H1 (cell line): ENCODE measurements around the gene UBE2F.

Source experiments
- EP300 ChIP-seq, 2 experiments: IDR thresholded peaks; 1 replicate in 1 of 2; 2 replicates in 1 of 2; pipeline ENCODE4 v1.6.1; 2011 to 2012; ENCODE audit warnings: low read depth in 2 of 2, low read length in 2 of 2, mild to moderate bottlenecking in 2 of 2, borderline replicate concordance in 1 of 2, inconsistent platforms in 1 of 2, moderate library complexity in 1 of 2
- EZH2 ChIP-seq: fragments of 200-600 bp; sonication (generic); IDR thresholded peaks from 2 replicates; pipeline ENCODE4 v1.7.1; 2012; ENCODE audit warnings: low read depth, mild to moderate bottlenecking, moderate library complexity, low read length, inconsistent platforms; ENCODE audit not compliant: severe bottlenecking
- FOSL1 ChIP-seq: IDR thresholded peaks from 2 replicates; pipeline ENCODE4 v1.6.1; 2011; ENCODE audit warnings: mild to moderate bottlenecking, low read depth, low read length, moderate library complexity; ENCODE audit not compliant: insufficient read depth
- HDAC6 ChIP-seq: IDR thresholded peaks from one replicate; pipeline ENCODE4 v1.7.1; 2012; ENCODE audit warnings: low read depth, mild to moderate bottlenecking, inconsistent platforms, low read length, moderate library complexity
- TAF1 ChIP-seq: IDR thresholded peaks from 2 replicates; pipeline ENCODE4 v1.6.1; 2011; ENCODE audit warnings: mild to moderate bottlenecking, low read depth, low read length
- ZNF274 ChIP-seq: IDR thresholded peaks from 2 replicates; pipeline ENCODE4 v1.7.0; 2012; ENCODE audit warnings: low read length, borderline replicate concordance; ENCODE audit errors: extremely low read depth
- TF ChIP-seq, protein P1 (sequence below), 3 experiments: IDR thresholded peaks; 1 replicate in 2 of 3; 2 replicates in 1 of 3; pipeline versions ENCODE4 v1.5.1 to v1.6.1; 2011; ENCODE audit warnings: low read length in 3 of 3, mild to moderate bottlenecking in 3 of 3, inconsistent platforms in 2 of 3, low read depth in 1 of 3, moderate library complexity in 1 of 3; ENCODE audit not compliant: insufficient read depth in 1 of 3; ENCODE audit errors: control extremely low read depth in 1 of 3
- TF ChIP-seq, protein P2 (sequence below): IDR thresholded peaks from 2 replicates; pipeline ENCODE4 v1.6.1; 2012; ENCODE audit warnings: inconsistent platforms

DNA sequence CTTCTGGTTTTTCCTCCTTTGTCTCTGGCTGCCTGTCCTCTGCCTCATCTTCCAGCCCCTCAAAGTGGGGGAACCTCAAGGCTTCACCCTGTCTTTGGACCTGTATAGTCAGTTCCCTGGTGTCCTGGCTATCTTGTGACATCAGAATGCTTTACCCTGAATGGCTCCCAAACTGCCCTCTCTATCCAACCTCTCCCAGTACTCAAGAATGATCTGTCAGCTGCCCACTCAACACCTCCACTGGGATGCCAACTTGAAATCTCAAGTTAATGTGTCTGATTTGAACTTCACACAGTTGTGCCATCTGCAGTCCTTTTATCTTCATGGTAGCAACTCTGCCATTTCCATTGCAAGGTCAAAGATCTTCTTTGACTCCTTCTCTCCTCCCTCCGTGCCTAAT, 43.8 kb downstream of the UBE2F start:
- TF ChIP-seq EZH2 (no peak), EP300 (IDR thresholded peaks at IDR 0.05; ENCODE audit: borderline replicate concordance in 1 of 2, low read depth in 2 of 2, low read length in 2 of 2) (no peak), TAF1 (no peak), ZNF274 (no peak), FOSL1 (no peak), HDAC6 (no peak)
- TF ChIP-seq, protein P1, sequence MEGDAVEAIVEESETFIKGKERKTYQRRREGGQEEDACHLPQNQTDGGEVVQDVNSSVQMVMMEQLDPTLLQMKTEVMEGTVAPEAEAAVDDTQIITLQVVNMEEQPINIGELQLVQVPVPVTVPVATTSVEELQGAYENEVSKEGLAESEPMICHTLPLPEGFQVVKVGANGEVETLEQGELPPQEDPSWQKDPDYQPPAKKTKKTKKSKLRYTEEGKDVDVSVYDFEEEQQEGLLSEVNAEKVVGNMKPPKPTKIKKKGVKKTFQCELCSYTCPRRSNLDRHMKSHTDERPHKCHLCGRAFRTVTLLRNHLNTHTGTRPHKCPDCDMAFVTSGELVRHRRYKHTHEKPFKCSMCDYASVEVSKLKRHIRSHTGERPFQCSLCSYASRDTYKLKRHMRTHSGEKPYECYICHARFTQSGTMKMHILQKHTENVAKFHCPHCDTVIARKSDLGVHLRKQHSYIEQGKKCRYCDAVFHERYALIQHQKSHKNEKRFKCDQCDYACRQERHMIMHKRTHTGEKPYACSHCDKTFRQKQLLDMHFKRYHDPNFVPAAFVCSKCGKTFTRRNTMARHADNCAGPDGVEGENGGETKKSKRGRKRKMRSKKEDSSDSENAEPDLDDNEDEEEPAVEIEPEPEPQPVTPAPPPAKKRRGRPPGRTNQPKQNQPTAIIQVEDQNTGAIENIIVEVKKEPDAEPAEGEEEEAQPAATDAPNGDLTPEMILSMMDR (IDR thresholded peaks at IDR 0.05; ENCODE audit: control extremely low read depth in 1 of 3, insufficient read depth in 1 of 3, low read depth in 1 of 3, low read length in 3 of 3), result no peak
- TF ChIP-seq, protein P2, sequence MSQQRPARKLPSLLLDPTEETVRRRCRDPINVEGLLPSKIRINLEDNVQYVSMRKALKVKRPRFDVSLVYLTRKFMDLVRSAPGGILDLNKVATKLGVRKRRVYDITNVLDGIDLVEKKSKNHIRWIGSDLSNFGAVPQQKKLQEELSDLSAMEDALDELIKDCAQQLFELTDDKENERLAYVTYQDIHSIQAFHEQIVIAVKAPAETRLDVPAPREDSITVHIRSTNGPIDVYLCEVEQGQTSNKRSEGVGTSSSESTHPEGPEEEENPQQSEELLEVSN, result no peak
